Measurements from ENCODE around the gene FNIP1. TPM values are rescaled to one million over a fixed set of nuclear protein-coding genes. Genes with fewer than 3 reads are reported as not detected.
"Not testable (repeated sequence)": the region's sequence is repeated elsewhere in the genome, so short reads cannot be mapped to it uniquely, and the experiment has no call there.

The FNIP1 gene
- total and polyA plus RNA-seq, 2 experiments from 2014 or later, result 8.2 to 27.9 TPM

DNA sequence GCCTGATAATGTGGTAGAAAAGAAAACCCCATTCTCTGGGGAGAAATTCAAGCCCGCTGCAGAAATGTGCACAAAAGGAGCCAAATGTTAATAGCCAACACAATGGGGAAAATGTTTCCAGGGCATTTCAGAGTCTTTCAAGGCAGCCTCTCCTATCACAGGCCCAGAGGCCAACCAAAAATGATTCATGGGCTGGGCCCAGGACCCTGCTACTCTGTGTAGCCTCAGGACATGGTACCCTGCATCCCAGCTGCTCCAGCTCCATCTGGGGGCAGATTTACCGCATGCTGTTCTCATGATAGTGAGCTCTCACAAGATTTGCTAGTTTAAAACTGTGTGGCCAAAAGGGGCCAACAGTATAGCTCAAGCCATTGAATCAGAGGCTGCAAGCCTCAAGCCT is 202.9 kb downstream of the FNIP1 start:
- H3K9me3 Mint-ChIP-seq, result peaks cover 19% of the 10 kb centered on the region; the same call in 2 of the 3 replicates
- Histone ChIP-seq H3K27ac (ENCODE audit: low read depth) (no peak overlapping the region), H3K4me2 (no peak overlapping the region), H3K79me2 (replicated peaks; ENCODE audit: insufficient read depth) (peaks cover 47% of the 10 kb centered on the region), H2AFZ (no peak overlapping the region), H3K9me2 (ENCODE audit: insufficient read depth) (no peaks in the 10 kb centered on the region), H4K20me1 (replicated peaks; ENCODE audit: insufficient read depth) (0 out of 2 replicates have a peak, but pooled peaks cover 3% of the 10 kb centered on the region), H3K36me3 (ENCODE audit: insufficient read depth) (no peaks in the 10 kb centered on the region), H3K4me1 (ENCODE audit: insufficient read depth) (peaks cover 4% of the 10 kb centered on the region; the same call in 1 of the 2 replicates), H3F3A (replicated peaks; ENCODE audit: low read depth) (no peaks in the 10 kb centered on the region), H3K4me3 (no peak overlapping the region), H3K27me3 (ENCODE audit: insufficient read depth) (no peaks in the 10 kb centered on the region)
- H3K4me3 Mint-ChIP-seq, result no peak overlapping the region
- no peak for DNase-seq (ENCODE audit: low spot score)
- H3K27me3 Mint-ChIP-seq (ENCODE audit: insufficient read depth, low read depth, poor library complexity), result no peaks in the 10 kb centered on the region
- no peak for ATAC-seq
- no peak for TF ChIP-seq ZNF331 (CRISPR knock-in tag; IDR thresholded peaks at IDR 0.05; ENCODE audit: low read depth)
- peaks cover 3% of the 10 kb centered on the region; the same call in 2 of the 3 replicates for H3K4me1 Mint-ChIP-seq
- peaks cover 39% of the 10 kb centered on the region for H3K36me3 Mint-ChIP-seq (ENCODE audit: low read depth)
- no peak overlapping the region for H3K27ac Mint-ChIP-seq

DNA sequence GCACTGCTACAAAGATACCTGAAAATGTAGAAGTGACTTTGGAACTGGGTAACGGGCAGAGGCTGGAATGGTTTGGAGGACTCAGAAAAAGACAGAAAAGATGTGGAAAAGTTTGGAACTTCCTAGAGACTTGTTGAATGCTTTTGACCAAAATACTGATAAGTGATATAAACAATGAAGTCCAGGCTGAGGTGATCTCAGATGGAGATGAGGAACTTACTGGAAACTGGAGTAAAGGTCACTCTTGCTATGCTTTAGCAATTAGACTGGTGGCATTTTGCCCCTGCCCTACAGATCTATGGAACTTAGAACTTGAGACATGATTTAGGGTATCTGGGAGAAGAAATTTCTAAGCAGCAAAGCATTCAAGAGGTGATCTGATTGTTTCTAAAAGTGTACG is 203.4 kb downstream of the FNIP1 start:
- not testable (repeated sequence) for H3K27ac Mint-ChIP-seq; H3K27ac ChIP-seq (ENCODE audit: low read depth); H3K4me3 Mint-ChIP-seq; H3F3A ChIP-seq (replicated peaks; ENCODE audit: low read depth); H3K4me1 Mint-ChIP-seq; H4K20me1 ChIP-seq (replicated peaks; ENCODE audit: insufficient read depth); ATAC-seq; H2AFZ ChIP-seq; H3K9me2 ChIP-seq (ENCODE audit: insufficient read depth); H3K4me2 ChIP-seq; H3K27me3 ChIP-seq (ENCODE audit: insufficient read depth); H3K4me1 ChIP-seq (ENCODE audit: insufficient read depth); DNase-seq (ENCODE audit: low spot score); H3K27me3 Mint-ChIP-seq (ENCODE audit: insufficient read depth, low read depth, poor library complexity); H3K36me3 ChIP-seq (ENCODE audit: insufficient read depth); H3K4me3 ChIP-seq
- H3K79me2 ChIP-seq (replicated peaks; ENCODE audit: insufficient read depth), result peaks cover 47% of the 10 kb centered on the region
- peaks cover 19% of the 10 kb centered on the region; the same call in 2 of the 3 replicates for H3K9me3 Mint-ChIP-seq
- H3K36me3 Mint-ChIP-seq (ENCODE audit: low read depth), result peaks cover 39% of the 10 kb centered on the region

Other genes starting within 250 kb of the FNIP1 start
- gene RAPGEF6, start 161.8 kb downstream of the FNIP1 start, total RNA-seq (2014; rRNA removed; shearing (Covaris generic)), result 19.7 and 20.3 TPM in 2 replicates
- gene RAPGEF6, start 161.8 kb downstream of the FNIP1 start, polyA plus RNA-seq (2016; fragmentation: Nextera tagmentation; extraction: Ambion mirVana), result 7.9 and 9.5 TPM in 2 replicates
- not detected in 2 replicates for gene MEIKIN, start 148.6 kb upstream of the FNIP1 start, total RNA-seq (2014; rRNA removed; shearing (Covaris generic))
- not detected in 2 replicates for gene MEIKIN, start 148.6 kb upstream of the FNIP1 start, polyA plus RNA-seq (2016; fragmentation: Nextera tagmentation; extraction: Ambion mirVana)
- gene ACSL6, start 214.6 kb upstream of the FNIP1 start, total RNA-seq (2014; rRNA removed; shearing (Covaris generic)), result 3.6 and 4.6 TPM in 2 replicates
- 0.76 and 1.1 TPM in 2 replicates for gene ACSL6, start 214.6 kb upstream of the FNIP1 start, polyA plus RNA-seq (2016; fragmentation: Nextera tagmentation; extraction: Ambion mirVana)

Data from GM23338 (cell line).